HG02798 (cell line): ENCODE results near the gene CYP4F12.

Experiments
- ATAC-seq: cut with Tn5 transposase; IDR thresholded peaks from one replicate; pipeline ENCODE4 v1.9.1; 2021; ENCODE audit warnings: mild to moderate bottlenecking; ENCODE audit not compliant: unreplicated experiment, poor library complexity

The CYP4F12 gene, protein sequence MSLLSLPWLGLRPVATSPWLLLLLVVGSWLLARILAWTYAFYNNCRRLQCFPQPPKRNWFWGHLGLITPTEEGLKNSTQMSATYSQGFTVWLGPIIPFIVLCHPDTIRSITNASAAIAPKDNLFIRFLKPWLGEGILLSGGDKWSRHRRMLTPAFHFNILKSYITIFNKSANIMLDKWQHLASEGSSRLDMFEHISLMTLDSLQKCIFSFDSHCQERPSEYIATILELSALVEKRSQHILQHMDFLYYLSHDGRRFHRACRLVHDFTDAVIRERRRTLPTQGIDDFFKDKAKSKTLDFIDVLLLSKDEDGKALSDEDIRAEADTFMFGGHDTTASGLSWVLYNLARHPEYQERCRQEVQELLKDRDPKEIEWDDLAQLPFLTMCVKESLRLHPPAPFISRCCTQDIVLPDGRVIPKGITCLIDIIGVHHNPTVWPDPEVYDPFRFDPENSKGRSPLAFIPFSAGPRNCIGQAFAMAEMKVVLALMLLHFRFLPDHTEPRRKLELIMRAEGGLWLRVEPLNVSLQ

GRCh38 chr19:15672580-15673175 lies at the start of gene CYP4F12:
CYP4F12 (plus strand) TSS chr19:15673087; CDS start chr19:15673530, 443 bp downstream.
- no peak for ATAC-seq

- ATAC-seq: no peak
Measured at GRCh38 chr19:15623711-15624318, 49.1 kb upstream of the CYP4F12 start.

DNA sequence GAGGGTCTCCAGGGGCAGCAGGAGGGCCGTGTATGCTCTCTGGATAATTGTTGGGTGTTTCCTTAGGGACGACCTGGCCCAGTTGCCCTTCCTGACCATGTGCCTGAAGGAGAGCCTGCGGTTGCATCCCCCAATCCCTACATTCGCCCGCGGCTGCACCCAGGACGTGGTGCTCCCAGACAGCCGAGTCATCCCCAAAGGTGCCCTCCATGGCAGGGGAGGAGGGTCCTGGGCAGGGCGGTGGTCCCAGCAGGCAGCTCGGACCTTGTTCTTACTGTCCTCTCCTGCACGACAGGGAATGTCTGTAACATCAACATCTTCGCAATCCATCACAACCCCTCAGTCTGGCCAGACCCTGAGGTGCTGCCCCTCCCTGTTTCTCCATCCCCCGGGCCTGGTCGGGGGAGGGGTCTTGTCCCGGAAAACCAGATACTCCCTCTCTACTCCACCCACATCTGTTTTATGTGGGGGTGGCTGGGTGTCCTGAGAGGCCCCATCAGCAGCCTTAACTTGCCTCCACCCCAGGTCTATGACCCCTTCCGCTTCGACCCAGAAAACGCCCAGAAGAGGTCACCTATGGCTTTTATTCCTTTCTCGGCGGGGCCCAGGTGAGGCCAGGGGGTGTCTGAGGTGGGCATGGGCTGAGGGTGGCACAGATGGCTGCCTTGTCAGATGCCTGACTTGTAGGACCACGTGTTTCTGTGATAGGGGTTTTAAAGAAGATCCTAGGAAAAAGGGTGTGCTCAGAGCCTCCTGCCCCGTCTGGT lies 44.5 kb upstream of the CYP4F12 start:
- ATAC-seq: no peak

DNA sequence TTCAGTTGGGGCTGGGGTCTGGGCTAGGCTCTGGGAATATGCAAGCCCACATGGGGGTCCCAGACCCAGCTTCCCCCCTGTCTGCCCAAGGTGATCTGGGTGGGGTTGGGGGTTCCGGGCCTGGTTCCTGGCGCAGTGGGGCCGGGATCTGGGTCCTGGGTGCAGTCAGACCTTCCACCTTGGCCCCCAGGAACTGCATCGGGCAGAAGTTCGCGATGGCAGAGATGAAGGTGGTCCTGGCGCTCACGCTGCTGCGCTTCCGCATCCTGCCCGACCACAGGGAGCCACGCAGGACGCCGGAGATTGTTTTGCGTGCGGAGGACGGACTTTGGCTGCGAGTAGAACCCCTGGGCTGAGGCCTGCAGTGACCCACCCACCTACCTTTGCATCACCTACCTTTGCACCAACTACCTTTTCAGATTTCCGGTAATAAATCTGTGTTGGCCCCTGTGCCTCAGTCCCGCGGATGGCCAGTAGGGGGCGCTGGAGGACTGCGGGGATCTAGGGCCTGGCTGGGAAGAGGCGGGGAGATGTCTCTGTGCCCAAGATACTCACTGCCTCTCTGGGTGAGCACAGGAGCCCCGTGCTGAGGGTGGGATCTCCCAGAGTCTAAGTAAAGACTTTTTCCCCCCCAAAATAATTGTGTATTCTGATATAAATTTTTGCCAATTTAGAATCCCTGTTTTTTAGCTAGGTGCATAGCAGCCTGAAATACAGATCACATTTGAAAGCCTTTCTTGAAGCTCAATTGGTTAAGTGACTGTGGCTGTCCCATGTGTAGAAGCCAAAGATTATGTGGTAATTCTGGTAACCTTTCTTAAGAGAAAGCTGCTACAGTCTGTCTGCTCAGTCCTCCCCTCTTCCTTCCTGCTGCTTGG lies 43.6 kb upstream of the CYP4F12 start:
- no peak for ATAC-seq

GRCh38 chr19:15631817-15632216 lies 41.1 kb upstream of the CYP4F12 start:
- no peak for ATAC-seq

DNA sequence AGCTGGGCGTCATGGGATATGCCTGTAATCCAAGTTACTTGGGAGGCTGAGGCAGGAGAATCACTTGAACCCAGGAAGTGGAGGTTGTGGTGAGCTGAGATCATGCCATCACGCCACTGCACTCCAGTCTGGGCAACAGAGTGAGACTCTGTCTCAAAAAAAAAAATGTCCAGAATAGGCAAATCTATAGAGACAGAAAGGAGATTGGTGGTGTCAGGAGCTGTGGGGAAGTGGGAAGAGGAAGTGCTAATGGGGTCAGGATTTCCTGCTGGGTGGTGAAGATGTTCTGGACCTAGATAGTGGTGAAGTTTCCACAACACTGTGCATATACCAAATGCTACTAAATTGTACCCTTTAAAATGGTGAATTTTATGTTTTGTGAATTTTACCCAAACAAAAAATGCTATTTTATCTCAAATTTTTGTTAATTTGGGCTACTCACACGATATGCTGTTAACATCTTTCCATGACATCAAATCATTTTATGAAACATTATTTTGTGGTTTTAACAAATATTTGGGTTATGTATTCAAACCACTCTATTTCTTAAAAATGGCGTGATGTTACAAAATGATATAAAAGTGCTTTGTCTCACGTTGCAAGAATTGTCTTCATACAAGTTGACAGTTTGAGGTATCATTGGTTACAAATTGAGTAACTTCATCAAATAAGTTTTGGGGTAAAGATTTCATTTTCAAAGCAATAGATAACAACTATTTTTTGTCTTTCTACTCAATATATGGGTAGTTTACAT lies 39.6 kb upstream of the CYP4F12 start:
- no peak for ATAC-seq

- ATAC-seq: no peak
Measured at GRCh38 chr19:15634105-15634504, 38.8 kb upstream of the CYP4F12 start.

DNA sequence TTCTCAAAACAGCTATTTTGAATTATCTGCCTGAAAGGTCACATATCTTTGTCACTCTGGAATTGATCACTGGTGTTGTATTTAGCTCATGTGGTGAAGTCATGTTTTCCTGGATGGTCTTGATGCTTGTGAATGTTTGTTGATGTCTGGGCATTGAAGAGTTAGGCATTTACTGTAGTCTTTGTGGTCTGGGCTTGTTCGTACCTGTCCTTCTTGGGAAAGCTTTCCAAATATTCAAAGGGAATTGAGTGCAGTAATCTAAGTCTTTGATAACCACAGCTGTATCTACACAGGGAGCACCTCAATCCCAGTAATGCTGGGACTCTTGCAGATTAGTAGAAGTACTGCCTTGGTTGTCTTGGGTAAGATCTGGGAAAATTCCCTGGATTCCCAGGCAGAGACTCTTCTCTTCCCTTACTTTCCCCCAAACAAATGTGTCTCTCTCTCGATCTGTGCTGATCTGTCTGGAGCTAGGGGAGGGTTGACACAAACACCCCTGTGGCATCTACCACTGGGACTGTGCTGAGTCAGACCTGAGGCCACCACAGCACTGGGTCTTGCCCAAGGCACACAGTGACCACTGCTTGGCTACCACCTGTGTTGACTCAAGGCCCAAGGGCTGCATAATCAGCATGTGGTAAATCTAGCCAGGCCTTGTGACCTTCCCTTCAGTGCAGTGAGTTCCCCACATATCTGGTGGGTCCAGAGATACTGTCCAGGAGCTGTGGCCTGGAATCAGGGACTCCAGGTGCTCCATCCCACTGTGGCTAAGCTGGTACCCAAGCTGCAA lies 37.7 kb upstream of the CYP4F12 start:
- ATAC-seq: no peak

DNA sequence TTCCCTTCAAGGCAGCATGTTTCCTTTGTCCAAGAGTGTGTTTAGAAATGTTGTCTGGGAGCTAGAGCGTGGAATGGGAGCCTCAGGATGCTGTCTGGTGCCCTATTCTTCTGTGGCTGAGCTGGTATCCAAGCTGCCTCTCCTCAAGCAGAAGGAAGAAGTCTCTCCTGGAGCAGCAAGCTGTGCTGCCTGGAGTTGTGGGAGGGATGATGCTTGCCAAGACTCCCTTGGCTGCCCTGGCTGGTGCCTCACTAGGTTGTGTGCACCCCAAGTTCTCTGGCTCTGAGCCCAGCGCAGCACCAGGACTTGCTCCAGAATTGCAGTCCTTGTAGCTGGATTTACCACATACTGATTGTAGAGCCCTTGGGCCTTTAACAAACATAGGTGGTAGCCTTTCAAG lies 36.9 kb upstream of the CYP4F12 start:
- ATAC-seq: no peak

DNA sequence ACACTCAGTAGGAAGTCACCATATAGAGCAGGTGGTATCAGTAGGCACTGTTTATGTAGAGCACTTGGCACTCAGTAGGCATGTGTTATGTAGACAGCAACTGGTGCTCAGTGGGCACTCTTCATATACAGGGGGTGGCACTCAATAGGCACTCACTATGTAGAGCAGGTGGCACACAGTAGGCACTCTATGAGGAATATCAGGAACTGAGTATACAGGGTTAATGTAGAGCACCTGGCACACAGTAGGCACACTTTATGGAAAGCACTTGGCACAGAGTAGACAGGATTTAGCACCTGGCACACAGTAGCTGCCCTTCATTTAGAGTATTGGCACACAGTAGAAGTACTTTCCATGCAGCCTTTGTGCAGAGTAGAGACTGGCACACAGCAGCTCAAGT lies 33.3 kb upstream of the CYP4F12 start:
- no peak for ATAC-seq

DNA sequence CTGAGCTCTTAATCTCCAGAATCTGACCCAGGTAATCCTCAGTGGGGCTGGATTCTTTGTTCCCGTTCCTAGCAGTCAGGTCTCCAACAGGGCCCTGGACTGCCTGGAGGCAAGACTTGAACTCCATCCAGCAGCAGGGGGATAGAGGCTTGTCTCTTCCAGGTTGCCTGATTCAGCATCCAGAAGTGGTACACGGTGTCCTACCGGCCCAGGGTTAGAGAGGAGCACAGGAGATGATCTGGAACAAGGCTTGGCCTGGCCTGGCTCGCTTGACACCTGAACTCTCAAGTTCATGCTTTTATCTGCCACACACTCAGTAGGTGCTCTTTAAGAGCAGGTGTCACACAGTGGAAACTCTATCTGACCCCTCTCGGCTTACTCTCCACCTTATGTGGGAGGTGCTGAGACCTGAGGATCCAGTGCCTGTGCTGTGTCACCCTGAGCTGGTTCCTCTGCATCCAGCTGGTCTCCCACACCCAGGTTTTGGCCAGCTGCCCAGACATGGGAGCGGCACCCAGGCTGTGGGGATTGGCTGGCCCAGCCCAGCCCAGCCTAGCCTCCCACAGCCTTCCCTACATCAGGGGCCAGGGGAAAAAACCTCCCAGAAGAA lies 32.5 kb upstream of the CYP4F12 start, which contains the start of gene CYP4F3:
Gene CYP4F3 (plus strand): TSS at position 604 of the 610 bp plus-strand sequence. CDS start 519 bp downstream, outside the sequence.
- ATAC-seq: no peak

DNA sequence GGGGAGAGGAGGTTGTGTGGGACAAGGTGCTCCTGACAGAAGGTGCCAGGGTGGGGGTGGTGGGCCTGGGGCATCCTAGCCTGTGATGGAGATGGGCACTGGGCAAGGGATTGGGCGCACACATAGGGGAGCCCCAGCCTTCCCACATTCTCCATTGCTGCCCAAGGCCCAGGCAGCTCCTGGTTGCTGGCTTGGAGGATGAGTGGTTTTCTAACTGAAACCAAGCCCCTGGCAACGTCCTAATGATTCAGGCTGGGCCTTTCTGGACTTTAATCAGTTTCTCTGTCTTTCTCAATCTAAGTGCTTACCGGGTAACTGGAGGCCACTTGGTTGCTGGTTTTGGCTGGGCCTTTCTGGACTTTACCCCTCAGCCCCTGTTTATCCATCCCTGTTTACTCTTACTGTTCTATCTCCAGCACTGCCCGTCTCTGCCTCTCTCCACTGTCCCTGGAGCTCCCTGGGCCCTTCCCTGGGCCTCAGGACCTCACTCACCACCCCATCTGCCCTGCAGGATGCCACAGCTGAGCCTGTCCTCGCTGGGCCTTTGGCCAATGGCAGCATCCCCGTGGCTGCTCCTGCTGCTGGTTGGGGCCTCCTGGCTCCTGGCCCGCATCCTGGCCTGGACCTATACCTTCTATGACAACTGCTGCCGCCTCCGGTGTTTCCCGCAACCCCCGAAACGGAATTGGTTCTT lies 31.8 kb upstream of the CYP4F12 start:
- ATAC-seq: no peak

DNA sequence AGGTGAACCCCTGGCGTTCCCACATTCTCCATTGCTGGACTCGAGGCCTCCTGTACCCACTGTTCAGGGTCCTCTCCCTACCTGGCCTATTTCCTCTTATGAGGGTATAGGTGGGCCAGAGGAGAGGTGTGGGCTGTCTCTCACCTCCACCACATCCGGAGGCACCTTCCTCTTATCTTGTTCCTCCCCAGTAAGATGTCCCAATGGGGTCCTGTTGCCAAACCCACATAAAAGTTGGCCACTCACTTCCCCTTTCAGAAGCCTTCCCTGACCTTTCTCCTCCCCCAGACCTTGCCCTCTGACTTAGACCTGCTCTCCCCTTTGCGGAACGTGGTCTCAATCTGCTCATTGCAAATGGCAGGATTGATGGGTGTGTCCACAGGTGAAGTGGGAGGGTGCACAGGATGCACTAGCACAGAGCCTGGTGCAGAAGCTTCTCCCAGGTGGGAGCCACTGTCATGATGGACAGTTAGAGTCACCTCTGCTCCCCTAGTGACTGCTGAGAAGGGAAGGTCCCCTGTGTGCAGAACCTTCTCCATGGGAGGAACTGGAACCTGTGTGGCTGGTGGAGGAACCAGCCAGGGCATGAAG lies 30.9 kb upstream of the CYP4F12 start:
- ATAC-seq: no peak

- ATAC-seq: no peak
Measured at GRCh38 chr19:15642807-15643206, 30.1 kb upstream of the CYP4F12 start.

- no peak for ATAC-seq
Measured at GRCh38 chr19:15643387-15643786, 29.5 kb upstream of the CYP4F12 start.

DNA sequence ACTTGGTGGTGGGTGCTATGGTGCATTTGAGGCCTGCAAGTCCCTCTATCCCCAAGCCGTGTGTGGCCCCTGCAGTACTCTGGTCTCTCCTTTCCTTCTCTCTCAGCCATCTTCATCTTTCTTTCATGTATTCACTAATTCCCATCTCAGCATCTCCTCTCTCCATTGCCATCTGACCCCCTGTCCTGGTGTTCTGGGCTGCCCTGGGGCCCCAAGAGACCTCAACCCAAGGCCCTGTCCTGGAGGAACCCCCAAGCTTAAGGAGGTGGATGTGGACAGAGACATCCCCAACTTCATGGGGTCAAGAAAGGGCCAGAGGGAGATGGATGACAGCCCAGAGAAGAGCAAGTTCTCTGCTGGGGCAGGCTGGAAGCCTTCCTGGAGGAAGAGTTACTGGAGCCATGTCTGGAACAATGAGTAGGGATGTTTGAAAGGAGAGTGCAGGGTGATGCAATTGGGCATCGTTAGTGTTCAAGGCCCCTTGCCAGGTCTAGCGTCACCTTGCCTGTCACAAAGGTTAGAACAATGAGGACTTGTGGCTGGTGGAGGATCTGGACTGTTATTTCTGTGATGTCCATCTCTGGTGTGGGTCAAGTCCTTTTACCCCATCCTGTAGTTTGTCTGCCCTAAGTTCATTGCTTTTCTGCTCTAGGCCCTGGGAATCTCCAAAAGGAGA lies 28.7 kb upstream of the CYP4F12 start:
- ATAC-seq: no peak
